Right lobe of liver (tissue), 6 donors: ENCODE data around the gene CACNA2D1. TPM values are rescaled to one million over a fixed set of nuclear protein-coding genes. Genes with fewer than 3 reads are reported as not detected.

Experiments
- ATAC-seq, 4 donors: fragments of 200-7000 bp; cut with Tn5 transposase; one replicate each; pipeline ENCODE4 v1.9.1; 2020; ENCODE audit warnings: mild to moderate bottlenecking in 4 of 4, moderate library complexity in 4 of 4
- DNase-seq, 3 donors: peaks; one replicate each; pipeline ENCODE4 v3.0.0-alpha.2; 2020
- H3K27ac ChIP-seq, 3 donors: fragments of 200-600 bp; one replicate each; pipeline ENCODE4 v1.8.0; 2022
- H3K27me3 ChIP-seq, 2 donors: fragments of 200-600 bp; one replicate each; pipeline ENCODE4 v1.8.0; 2022
- H3K36me3 ChIP-seq, 4 donors: fragments of 200-600 bp; sonication (generic) in 1 of 4; one replicate each; pipeline versions ENCODE4 v1.5.1 to v1.8.0; 2017 to 2022; ENCODE audit warnings: control low read depth in 1 of 4
- H3K4me1 ChIP-seq, 4 donors: fragments of 200-600 bp; sonication (generic) in 1 of 4; one replicate each; pipeline versions ENCODE4 v1.5.1 to v1.8.0; 2017 to 2022; ENCODE audit warnings: control low read depth in 1 of 4
- H3K4me3 ChIP-seq, 3 donors: fragments of 200-600 bp; one replicate each; pipeline ENCODE4 v1.8.0; 2022
- H3K9me3 ChIP-seq, 4 donors: fragments of 200-600 bp; sonication (generic) in 1 of 4; one replicate each; pipeline versions ENCODE4 v1.5.1 to v1.8.0; 2017 to 2022; ENCODE audit warnings: control low read depth in 1 of 4
- POLR2A ChIP-seq: fragments of 450-650 bp; IDR thresholded peaks from one replicate; pipeline ENCODE4 v1.6.1; 2017; ENCODE audit warnings: antibody characterized with exemption, mild to moderate bottlenecking
- WGBS: methylation state at CpG from one replicate; pipeline ENCODE4 v1.1.6; 2018; ENCODE audit warnings: low coverage, low lambda C conversion rate; ENCODE audit not compliant: insufficient coverage; ENCODE audit errors: missing lambda C conversion rate; 5-methylcytosine and 5-hydroxymethylcytosine counted together
- intact Hi-C, 2 donors: fragments of 100-400 bp; cut with DNase I; formaldehyde crosslinking; loops; one replicate each; pipeline versions ENCODE4 v1.11.2 to v1.14.1; 2022
- total RNA-seq, 6 experiments: library from RNA; depleted of rRNA in 2 of 6; stranded (reverse); fragments of >200 nt in 2 of 6; fragmentation: NEBNext Ultra II Directional in 3 of 6; extraction: Animal tissue kit (Norgen Biotek cat#: 25700) in 3 of 6; gene quantifications; one replicate each; pipeline versions ENCODE4 v1.1.0 to v1.2.4, GENCODE V29; 2016 to 2023
- TF ChIP-seq, protein P1 (sequence below), 4 donors: fragments of 200-600 bp in 3 of 4; fragments of 450-650 bp in 1 of 4; IDR thresholded peaks; one replicate each; pipeline versions ENCODE4 v1.5.1 to v1.8.0; 2016 to 2022; ENCODE audit warnings: antibody characterized with exemption in 4 of 4, mild to moderate bottlenecking in 2 of 4
- donor health status: DM: no; HTN: yes; CAD: no.
- donor health status: DM: no; HTN: no; CAD: no.
- donor health status: DM: no; HTN: no; CAD: no.
- donor health status: DM: no; HTN: yes; CAD: no.
- donor health status: DM: no; HTN: yes; CAD: no.

The CACNA2D1 gene
- total RNA-seq, 6 experiments from 2014 or later: 1.3 to 6.0 (median 2.2) TPM

DNA sequence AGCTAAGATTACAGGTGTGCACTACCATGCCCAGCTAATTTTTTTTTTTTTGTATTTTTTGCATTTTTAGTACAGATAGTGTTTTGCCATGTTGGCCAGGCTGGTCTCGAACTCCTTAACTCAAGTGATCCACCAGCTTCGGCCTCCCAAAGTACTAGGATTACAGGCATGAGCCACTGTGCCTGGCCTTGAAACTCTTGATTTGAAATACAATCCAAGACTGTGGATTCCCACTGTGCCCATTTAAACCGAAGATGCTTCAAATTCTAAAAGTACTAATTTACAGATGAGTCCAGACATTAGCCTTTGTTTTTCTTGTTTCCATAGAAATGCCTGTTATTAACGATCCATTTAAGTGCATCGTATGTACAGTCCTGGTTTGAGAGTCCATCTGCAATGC is 130.9 kb downstream of the CACNA2D1 start:
- Histone ChIP-seq H3K9me3 (no peaks in the 10 kb centered on the region), H3K36me3 (no peaks in the 10 kb centered on the region), H3K27ac (no peak overlapping the region), H3K27me3 (no peaks in the 10 kb centered on the region), H3K4me1 (no peaks in the 10 kb centered on the region), H3K4me3 (no peak overlapping the region)
- no peak for ATAC-seq
- DNase-seq: no peak
- TF ChIP-seq, protein P1, sequence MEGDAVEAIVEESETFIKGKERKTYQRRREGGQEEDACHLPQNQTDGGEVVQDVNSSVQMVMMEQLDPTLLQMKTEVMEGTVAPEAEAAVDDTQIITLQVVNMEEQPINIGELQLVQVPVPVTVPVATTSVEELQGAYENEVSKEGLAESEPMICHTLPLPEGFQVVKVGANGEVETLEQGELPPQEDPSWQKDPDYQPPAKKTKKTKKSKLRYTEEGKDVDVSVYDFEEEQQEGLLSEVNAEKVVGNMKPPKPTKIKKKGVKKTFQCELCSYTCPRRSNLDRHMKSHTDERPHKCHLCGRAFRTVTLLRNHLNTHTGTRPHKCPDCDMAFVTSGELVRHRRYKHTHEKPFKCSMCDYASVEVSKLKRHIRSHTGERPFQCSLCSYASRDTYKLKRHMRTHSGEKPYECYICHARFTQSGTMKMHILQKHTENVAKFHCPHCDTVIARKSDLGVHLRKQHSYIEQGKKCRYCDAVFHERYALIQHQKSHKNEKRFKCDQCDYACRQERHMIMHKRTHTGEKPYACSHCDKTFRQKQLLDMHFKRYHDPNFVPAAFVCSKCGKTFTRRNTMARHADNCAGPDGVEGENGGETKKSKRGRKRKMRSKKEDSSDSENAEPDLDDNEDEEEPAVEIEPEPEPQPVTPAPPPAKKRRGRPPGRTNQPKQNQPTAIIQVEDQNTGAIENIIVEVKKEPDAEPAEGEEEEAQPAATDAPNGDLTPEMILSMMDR (IDR thresholded peaks at IDR 0.05): no peak
- no peak for TF ChIP-seq POLR2A
- intact Hi-C loops: no loop called here
- whole genome bisulfite sequencing: 57% methylated on average over 5 of the region's 5 CpGs

DNA sequence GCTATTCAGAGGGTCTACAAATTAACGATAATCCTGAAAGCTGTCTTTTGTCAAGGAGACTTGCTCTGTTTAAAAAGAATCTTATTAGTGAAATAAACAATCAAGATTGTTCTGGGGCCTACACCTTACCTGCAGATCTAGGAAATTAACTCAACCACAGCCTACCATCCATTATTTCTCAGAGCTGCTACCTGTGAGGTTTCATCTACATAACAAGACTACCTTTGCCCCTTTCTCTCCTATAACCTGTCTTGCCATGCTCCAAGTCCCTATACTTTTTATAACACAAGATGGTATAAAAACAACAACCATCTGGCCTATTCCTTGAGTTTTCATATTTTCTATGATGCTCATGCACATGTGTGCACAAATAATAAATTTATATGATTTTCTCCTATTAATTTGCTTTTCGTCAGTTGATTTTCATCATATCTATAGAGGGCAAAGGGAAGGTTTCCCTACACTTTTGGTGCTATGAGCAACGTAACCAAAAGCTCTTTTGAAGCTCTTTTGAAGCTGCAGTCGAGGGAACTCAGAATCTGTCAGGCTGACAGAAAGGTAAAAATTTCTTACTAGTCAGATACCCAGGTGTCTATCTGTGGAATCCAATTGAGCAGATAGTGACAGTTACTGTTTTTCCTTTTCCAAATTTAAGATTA is 138.1 kb downstream of the CACNA2D1 start:
- Histone ChIP-seq H3K9me3 (no peaks in the 10 kb centered on the region), H3K4me1 (no peaks in the 10 kb centered on the region), H3K27me3 (no peaks in the 10 kb centered on the region), H3K4me3 (no peak overlapping the region), H3K27ac (no peak overlapping the region), H3K36me3 (no peaks in the 10 kb centered on the region)
- DNase-seq: no peak
- no peak for TF ChIP-seq POLR2A
- TF ChIP-seq, protein P1 (IDR thresholded peaks at IDR 0.05): no peak
- intact Hi-C loops: no loop called here
- ATAC-seq: no peak
- WGBS: 51% methylated on average over 4 of the region's 4 CpGs

DNA sequence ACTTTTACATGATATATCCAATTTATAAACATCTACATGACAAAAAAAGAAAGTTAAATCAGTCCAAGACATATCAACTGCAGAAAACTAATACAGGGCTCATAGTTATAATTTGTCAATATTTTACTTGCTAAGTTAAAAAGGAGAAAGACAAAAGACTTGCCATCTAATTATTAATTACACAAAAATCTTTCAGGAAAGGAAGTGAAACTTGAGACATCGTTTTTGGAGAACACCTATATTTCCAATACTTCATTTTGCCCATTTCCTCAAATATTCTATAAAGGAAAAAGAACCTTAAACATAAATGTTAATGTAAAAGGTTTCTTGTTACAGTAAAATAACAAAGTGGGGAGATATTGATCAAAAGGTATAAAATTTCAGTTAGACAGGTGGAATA is 148.7 kb downstream of the CACNA2D1 start:
- no peaks in the 10 kb centered on the region for H3K9me3 ChIP-seq
- H3K27me3 ChIP-seq: no peaks in the 10 kb centered on the region
- TF ChIP-seq, protein P1 (IDR thresholded peaks at IDR 0.05): no peak
- TF ChIP-seq POLR2A: no peak
- H3K36me3 ChIP-seq: no peaks in the 10 kb centered on the region
- H3K4me3 ChIP-seq: no peak overlapping the region
- 20% methylated on average over 1 of the region's 1 CpG for WGBS
- no peaks in the 10 kb centered on the region for H3K4me1 ChIP-seq
- intact Hi-C loops: no loop called here
- ATAC-seq: no peak
- no peak overlapping the region for H3K27ac ChIP-seq
- DNase-seq: no peak

DNA sequence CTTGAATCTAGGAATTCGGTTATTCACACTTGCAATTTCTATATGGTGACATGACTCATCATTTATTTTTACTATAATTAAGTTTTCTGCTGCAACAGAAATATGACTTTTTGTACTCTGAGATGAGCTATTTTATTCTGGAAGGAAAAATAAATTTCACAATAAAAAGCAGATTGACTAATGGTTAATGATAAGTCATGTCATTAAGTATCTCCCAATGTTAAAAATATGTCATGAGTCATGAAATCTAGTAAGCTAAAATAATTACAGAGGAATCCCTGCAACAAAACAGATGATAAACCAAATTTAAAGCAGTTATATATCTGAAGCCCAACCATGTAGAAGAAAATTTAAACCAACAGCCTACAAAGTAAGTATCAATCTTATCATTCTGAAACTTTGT is 149.2 kb downstream of the CACNA2D1 start:
- Histone ChIP-seq H3K4me3 (no peak overlapping the region), H3K9me3 (no peaks in the 10 kb centered on the region), H3K36me3 (no peaks in the 10 kb centered on the region), H3K4me1 (no peaks in the 10 kb centered on the region), H3K27ac (no peak overlapping the region), H3K27me3 (no peaks in the 10 kb centered on the region)
- DNase-seq (no peak), ATAC-seq (no peak)
- WGBS: 25% methylated on average over 1 of the region's 1 CpG
- no peak for TF ChIP-seq POLR2A
- TF ChIP-seq, protein P1 (IDR thresholded peaks at IDR 0.05): no peak
- intact Hi-C loops: no loop called here
